RPMI7951 (cell line): ENCODE results near the gene ATP8B1. TPM values are rescaled to one million over a fixed set of nuclear protein-coding genes. Genes with fewer than 3 reads are reported as not detected.
"Not testable (repeated sequence)": the region's sequence is repeated elsewhere in the genome, so short reads cannot be mapped to it uniquely, and the experiment has no call there.

ENCODE experiments used
- DNase-seq: peaks from one replicate; pipeline ENCODE4 v3.0.0-alpha.2; 2012; ENCODE audit warnings: low read depth
- total RNA-seq: library from RNA; depleted of rRNA; stranded (reverse); fragments of >200 nt; shearing (Covaris generic); gene quantifications from 2 replicates; pipeline ENCODE4 v1.2.3, GENCODE V29; 2014

The ATP8B1 gene
- total RNA-seq, 1 experiment from 2014 or later = 12.5 TPM

DNA sequence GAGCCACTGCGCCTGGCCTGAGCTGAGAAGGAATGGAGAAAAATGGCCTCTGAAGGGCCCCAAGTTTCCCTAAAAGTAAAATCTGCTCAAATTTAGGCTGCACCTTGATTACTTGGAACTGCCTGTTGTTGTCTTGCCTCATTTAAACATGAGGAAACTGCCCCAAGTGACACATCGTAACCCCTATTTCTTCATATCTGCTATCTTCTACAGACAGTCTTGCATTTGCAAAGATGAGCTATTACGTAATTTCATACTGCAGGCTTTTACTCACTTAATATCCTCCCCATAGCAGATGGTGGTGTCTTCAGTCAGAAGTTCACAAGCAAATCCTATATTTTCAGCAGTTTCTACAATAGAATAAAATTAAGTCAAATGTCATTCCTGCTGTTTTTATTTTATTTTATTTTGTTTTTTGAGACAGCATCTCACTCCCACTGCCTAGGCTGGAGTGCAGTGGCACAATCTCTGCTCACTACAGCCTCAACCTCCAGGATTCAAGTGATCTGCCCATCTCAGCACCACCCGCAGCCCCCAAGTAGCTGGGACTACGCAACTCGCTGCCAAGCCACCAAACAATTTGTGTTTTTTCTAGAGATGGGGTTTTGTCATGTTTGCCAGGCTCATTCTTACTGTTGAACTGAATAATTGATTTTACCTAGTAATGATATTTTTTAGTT, 136.2 kb downstream of the ATP8B1 start:
- peak; percentile 29 for DNase-seq

DNA sequence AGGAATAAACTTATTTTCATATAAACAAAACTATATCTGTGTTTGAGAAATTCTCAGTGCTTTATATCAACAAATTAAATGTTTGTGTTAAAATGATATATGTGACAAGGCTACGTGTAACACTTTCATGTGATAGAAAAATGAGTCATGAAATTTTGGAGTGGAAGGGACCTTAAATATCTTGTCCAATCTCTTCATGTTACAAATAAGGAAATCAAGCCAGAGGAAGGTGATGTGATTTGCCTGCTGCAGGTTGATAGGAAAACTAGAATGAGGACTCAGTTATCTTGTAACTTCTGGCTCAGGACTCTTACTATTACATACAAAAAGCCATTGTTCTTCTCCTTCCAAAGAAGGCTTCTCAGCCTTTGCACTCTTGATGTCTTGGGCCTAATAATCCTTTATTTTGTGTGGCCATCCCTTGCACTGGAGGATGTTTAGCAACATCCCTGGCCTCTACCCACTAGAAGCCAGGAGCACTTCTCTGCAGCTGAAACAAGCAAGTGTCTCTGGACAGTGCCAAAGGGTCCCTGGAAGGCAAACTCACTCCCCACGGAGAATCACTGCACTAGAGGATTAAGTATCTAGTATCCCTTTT, 138.4 kb downstream of the ATP8B1 start:
- DNase-seq = no peak

DNA sequence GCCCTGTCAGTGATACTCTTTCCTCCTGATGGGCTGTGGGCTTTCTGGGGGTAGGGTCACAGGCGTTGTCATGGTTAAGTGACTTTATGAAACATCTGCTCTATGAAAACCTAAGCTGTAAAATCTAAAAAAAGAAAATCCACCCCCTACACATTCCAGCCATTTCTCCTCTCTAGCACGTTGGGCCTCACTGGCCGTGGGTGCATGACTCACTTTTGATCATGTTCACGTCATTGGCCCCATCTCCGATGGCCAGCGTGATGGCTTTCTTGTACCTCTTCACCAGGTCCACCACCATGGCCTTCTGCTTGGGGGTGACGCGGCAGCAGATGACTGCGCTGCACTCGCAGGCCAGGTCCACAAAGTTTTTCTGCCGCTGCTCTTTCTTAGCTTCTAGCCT, 142.2 kb downstream of the ATP8B1 start:
- peak; percentile 69 for DNase-seq

DNA sequence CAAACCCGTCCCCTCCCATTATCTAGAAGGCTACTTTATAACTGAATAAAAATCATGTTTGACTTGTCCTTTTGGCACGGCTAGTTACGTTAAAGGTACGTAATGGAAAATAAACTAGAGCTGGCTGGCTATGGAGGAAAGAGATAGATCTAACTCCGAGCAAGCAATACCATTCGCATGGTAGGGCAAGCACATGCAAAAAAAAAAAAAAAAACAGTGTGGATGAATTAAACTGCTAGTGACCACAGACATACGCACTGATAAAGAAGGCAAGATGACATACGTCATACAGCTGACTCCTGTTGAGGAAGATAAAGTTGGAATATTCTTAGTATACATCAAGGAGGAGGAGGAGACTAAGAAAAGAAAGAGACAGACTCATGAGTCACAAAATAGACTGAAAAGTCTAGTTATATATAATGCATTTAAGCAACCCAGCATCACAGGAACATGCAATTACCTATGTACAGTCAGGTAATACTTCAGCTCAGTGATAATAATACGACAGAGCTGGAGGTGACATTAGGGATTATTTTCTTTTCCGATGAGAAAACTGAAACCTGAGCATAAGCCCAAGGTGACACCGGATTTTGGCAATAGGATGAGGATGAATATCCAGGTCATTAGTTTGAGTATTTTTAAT, 143.5 kb downstream of the ATP8B1 start:
- no peak for DNase-seq

DNA sequence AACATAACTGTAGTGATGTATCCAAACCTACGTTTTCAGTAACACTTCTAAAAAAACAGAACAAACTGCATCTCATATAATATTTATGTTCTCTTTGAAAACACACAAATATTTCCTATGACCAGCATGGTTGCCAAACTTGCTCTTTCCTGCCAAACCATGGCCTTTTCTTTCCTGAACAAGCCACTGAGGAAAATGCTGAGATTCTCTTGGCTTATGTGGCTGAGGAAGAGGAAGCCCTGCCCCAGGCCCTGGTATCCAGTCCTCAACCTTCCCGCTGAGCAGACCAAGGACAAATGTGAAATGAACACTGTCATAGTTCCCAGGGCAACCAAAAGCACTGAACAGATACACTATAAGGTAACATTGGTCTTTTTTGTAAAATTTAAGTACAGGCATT, 145.6 kb downstream of the ATP8B1 start:
- no peak for DNase-seq

DNA sequence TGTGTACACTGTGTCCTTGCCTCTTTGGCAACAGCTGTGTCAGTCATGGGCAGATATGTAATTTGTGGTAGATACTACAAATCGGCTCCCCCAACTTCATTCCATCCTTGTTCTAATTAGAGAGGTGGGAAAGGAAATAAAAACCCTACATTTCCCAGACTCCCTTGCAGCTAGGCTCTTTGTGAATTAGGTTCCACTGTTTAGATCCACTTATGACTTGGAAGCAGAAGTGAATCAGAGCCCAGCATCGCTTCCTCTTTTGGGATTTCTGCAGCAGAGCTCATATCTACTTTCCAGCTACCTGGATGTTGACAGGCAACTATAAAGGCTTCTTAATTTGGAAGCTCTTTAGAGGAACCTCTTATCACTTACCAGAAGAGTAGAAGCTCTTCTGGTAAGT, 147.4 kb downstream of the ATP8B1 start:
- no peak for DNase-seq

DNA sequence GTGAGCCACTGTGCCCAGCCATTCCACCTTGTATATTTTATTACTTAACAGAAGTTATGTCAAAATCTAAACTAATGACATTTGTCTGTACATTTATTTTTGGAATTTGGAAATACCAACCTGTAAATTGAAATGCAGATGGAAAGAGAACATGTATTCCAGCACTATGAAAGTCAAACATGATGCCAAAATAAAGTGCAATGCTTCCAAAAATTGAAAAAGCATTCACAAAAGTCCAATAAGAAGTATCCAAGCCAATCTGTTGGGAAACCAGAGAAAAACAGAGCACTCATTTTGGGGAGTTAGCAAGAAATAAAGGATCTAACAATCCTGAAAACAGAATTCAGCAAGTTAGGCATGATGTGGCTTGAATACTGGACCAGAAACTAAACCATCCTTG, 151.2 kb downstream of the ATP8B1 start:
- no peak for DNase-seq

DNA sequence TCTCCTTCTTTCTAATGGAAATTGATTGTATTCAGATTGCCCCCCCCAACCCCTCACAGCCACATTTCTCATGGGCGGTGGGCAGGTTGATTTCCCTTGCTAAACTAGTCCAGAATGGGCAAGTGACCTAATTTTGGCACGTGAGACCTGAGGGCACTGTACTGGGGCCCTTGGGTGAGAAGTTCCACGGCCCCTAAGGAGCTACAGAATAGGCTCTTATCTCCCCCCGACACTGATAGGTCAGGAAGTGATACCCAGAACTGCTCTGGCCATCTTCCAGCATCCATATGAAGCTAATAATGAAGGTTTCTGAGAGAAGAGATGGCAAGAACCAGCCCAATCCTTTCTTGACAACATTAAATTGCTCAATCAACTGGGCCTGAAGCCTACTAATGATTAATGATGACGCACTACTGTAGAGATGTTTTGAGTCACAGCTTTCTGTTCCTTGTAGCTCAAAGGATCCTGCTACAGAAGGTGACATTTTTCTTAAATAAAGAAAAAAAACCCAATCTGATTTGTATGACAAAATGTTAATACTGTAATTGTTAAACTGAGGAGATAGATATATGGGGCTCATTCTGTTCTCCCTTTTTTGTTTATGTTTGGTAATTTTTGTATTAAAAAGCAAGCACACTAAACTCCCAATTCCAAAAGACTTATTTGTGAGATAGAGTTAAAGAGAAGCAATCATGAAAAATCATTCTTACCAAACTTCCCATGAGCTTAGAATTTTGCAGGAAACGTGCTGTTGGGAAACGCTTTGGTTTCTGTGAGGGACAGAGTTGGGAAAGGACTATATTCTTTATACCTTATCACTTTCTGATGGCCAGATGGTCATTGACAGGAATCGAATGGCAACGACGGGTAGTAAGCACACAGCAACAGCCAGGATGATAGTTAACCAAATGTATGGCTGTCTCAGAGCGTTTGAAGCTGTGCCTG, 153.3 kb downstream of the ATP8B1 start:
- DNase-seq = peak; percentile 59

DNA sequence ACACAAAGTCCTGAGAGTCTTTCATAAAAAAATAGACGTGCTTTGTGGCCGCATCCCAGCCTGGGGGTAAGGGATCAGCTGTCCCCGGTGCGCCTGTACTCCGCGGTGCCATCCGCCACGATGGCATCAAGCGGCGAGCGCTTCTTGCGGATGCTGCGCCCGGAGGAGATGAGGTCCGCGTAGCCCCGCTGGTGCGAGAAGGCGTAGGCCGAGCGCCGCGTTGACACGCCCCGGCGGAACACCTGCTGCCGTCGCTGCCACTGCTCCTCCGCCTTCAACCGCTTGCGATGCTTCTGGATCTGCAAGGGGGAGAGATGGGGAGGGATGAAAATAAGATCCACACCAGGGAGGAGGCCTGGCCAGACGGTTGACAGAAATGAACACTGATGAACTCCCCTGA, 154.7 kb downstream of the ATP8B1 start:
- no peak for DNase-seq

DNA sequence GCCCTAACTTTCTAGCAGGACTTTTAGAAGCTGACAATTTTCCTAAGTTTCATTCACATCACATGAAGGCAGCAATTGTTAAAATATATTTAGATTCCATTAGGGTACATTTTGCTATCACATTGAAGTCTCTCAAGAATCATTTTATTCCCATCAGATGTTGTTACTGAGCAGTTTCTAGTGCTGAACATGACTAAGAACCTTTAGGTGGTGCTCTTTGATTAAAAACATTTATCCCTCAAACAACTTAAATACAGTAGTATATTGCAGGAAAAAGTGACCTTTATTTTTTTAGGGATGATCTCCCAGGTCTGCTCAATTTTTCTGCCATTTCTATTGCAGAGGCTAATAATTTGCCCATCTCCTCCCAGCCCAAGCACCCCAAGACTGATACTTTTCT, 158.6 kb downstream of the ATP8B1 start:
- peak; percentile 23 for DNase-seq

DNA sequence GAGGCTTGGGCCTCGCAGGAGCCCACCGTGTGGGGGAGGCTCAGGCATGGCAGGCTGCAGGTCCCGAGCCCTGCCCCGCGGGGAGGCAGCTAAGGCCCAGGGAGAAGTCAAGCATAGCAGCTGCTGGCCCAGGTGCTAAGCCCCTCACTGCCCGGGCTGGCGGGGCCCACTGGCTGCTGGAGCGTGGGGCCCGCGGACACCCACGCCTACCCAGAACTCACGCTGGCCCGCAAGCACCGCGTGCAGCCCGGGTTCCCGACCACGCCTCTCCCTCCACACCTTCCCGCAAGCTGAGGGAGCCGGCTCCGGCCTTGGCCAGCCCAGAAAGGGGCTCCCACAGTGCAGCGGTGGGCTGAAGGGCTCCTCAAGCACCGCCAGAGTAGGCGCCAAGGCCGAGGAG, 159.4 kb downstream of the ATP8B1 start:
- not testable (repeated sequence) for DNase-seq

DNA sequence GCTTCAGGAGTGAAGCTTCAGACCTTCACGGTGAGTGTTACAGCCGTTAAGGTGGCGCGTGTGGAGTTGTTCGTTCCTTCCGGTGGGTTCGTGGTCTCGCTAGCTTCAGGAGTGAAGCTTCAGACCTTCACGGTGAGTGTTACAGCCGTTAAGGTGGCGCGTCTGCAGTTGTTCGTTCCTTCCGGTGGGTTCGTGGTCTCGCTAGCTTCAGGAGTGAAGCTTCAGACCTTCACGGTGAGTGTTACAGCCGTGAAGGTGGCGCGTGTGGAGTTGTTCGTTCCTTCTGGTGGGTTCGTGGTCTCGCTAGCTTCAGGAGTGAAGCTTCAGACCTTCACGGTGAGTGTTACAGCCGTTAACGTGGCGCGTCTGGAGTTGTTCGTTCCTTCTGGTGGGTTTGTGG, 160.7 kb downstream of the ATP8B1 start:
- not testable (repeated sequence) for DNase-seq

DNA sequence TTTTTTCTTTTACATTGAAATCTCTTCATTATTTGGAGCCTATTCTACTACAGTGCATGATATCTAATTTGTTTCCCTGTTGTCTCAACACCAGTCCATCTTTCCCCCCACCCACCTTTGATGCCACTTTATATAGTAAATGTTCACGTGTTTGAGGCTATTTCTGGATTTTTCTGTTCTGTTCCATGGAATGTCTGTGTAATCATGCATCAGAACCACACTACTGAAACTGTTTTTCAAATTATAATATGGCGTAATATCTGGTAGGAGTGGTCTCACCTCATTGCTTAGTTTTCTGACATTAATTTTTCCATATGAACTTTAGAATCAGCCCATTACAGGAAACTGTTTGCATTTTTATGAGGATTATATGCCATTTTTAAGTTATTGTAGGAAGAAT, 162.4 kb downstream of the ATP8B1 start:
- no peak for DNase-seq

DNA sequence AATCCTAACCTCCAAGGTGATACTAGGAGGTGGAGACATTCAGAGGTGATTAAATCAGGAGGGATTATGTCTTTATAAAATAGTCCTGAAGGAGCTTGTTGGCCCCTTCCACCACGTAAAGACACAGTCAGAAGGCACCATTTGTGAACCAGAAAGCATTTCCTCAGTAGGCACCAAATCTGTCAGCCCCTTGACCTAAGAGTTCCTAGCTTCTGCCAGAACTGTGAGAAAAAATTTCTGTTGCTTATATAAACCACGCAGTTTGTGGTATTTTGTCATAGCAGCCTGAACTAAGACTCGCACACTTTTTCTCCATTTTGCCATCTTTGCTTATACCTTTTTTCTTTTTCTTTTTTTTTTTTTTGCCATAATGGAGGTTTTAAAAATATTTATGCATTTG, 162.9 kb downstream of the ATP8B1 start:
- DNase-seq = no peak

DNA sequence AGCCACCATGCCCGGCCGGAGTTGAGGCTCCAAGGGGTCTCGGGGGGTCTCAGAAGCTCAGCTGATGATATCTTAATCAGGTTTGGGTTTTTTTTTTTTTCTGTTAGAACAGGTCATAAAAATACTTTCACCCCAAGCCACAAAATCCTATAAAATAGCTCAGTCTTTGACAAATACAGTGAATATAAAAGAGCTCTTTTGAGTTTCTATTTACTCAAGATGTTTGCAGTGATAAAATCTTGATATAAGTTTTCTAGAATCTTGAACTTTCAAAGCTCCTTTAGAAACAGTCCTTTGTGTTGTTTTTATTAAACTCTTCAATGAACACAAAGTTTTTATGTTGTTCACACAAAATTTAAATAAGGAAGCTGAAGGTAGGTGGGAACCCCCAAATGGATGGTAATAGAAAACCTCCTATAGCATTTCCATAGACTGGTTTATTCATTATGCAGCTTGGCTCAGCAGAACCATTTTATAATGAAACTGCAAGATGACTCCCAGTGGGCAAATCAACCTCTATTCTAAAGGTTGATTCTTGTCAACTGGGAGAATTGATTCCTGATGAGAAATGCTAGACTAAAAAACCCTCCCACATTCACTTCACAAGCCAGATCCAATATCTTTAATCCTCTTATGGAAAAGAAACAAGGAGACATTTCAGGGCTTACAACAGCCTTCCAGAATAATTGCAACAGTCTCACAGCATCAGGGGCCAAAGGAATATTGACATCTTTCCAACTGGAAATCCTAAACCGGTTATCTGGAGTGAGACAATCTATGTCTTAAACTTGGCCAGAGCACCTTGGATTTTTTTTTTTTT, 167.9 kb downstream of the ATP8B1 start:
- no peak for DNase-seq

DNA sequence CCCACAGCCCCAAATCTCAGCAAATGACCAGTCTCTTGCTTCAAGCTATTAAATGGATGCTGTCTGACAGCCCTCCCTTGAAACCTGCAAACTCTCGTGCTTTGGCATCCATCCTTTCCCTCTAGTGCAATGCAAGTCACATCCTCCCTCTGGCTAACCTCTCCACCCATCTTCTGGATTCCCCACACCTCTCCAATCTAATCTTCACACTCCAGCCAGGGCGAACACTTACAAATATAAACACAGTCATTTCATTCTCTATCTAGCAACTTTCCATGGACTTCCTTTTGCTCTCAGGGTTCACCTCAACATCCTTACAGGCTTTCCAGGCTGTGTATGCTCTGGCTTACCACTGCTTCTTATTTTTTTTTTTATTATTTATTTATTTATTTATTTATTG, 171.4 kb downstream of the ATP8B1 start:
- no peak for DNase-seq

DNA sequence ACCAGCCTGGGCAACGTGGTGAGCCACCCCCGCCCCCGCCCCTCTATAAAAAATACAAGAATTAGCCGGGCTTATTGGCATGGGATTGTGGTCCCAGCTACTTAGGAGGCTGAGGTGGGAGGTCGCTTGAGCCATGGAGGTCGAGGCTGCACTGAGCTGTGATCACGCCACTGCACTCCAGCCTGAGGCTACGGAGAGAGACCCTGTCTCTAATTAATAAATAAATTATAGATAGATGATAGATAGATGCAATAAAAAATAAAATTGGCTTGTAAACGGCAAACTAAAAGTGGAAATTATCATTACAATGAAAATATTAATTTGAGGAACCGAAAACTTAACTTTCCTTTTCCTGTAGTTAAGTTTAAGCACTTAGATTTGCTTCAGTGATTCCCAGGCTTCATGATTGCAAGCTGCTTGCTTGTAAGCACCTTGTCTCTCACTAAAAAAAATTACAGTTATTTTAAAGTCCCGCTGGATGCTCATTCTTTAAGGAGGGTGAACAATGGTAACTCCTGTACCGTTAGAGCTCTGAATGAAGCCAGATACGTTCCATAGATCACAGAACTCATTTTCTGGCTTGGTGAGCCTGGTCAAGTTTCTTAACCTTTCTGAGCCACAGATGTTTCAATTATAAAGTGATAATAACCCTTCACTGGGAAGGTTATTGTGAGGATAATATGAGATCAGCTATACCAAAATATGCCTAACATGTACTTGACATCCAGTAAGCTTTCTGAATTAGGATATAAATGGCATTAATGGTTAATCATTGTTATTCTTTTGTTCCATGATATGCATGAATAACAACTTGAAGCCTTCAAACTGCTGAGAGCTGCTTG, 172.1 kb downstream of the ATP8B1 start:
- DNase-seq = no peak

DNA sequence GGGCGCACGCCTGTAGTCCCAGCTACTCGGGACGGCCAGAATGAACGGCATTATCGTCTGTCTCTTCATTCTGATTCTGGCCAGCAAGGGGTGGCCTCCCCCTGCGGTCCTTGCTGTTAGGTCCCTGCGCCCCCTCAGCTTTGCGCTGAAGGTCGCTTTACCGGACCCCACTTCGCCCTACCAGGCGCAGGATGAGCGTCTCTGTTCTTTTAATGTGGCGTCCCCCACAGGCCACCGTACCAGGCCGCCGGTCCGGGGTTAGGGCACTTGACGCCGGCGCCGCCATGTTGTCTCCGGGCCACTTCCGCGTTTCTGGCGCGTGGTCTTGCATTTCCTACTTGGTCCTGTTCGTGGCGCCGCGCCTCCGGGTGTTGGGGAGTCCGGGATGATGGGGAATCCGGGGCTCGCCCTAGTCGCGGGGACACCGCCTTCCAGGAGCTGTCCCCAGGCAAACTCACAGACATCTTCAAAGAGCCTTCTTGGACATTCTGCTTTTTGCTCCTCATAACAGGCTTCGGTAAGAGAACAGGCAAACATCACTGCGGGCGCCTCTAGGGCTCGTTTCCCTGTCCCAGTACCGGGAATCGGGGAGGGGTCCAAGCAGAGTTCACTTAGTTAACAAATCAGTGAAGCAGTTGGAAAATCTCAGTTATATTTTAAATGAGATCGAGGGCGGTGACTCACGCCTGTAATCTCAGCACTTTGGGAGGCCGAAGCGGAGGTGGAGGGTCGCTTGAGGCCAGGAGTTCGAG, 172.9 kb downstream of the ATP8B1 start:
- DNase-seq = peak; percentile 92

DNA sequence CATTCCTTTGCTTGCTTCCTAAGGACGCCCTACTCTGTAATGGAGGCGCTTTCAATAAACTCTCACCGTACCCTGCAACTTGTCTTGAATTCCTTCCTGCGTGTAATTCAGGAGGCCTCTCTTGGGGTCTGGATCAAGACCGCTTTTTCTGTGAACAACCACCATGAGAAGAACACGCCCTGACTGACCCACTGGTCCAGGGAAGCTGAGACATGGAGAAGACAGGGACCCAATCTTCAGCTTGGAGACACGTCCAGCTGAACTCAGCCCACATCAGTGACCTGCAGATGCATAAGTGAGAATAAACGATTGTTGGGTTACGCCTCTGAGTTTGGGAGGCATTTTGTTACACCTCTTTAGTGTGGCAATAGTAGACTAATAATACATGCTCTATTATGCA, 173.7 kb downstream of the ATP8B1 start:
- DNase-seq = no peak

DNA sequence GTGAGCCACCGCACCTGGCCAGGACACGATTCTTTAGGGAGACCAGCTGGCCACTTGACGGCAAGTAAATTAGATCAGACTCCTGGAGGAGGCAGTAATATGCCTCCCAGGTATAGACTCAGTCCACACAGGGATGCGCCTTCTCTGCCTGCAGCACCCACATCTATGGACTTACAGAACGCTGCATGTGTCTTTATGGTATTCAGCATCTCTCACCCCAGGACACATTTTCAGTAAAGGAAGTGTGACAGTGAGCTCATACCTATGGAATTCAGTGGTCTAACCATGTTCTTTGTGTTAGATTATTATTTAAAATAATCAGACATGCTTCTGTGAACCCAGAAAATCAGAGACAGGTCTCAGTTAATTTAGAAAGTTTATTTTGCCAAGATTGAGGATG, 175.6 kb downstream of the ATP8B1 start:
- peak; percentile 66 for DNase-seq
